Thoracic aorta (tissue), 2 donors: Measurements from ENCODE around the gene BCL7C. TPM values are rescaled to one million over a fixed set of nuclear protein-coding genes. Genes with fewer than 3 reads are reported as not detected.

Source experiments
- ATAC-seq: fragments of 150-250 bp; one replicate; pipeline ENCODE4 v1.8.0; 2017; ENCODE audit warnings: low read depth; ENCODE audit not compliant: insufficient number of reproducible peaks, low FRiP score
- DNase-seq: peaks from one replicate; pipeline ENCODE4 v3.0.0-alpha.2; 2020; ENCODE audit warnings: low spot score
- H3K27ac ChIP-seq, 2 donors: fragments of 200-600 bp; sonication (generic); 1 replicate in 1 of 2; 2 replicates in 1 of 2; pipeline ENCODE4 v1.5.1; 2016; ENCODE audit warnings: mild to moderate bottlenecking in 2 of 2, moderate library complexity in 2 of 2
- H3K27me3 ChIP-seq: fragments of 200-600 bp; sonication (generic); replicated peaks from 2 replicates; pipeline ENCODE4 v1.6.0; 2016; ENCODE audit warnings: mild to moderate bottlenecking; ENCODE audit not compliant: insufficient read depth
- H3K36me3 ChIP-seq: fragments of 200-600 bp; sonication (generic); one replicate; pipeline ENCODE4 v1.5.1; 2016
- H3K4me1 ChIP-seq, 2 donors: fragments of 200-600 bp; sonication (generic); 1 replicate in 1 of 2; 2 replicates in 1 of 2; pipeline versions ENCODE4 v1.5.1 to v1.6.0; 2016; ENCODE audit warnings: low read depth in 2 of 2, mild to moderate bottlenecking in 1 of 2; ENCODE audit not compliant: control insufficient read depth in 1 of 2
- H3K4me3 ChIP-seq: fragments of 200-600 bp; sonication (generic); 2 replicates; pipeline ENCODE4 v1.5.1; 2016; ENCODE audit warnings: mild to moderate bottlenecking
- H3K9me3 ChIP-seq: fragments of 200-600 bp; sonication (generic); 2 replicates; pipeline ENCODE4 v1.5.1; 2016
- total RNA-seq, 2 donors: library from RNA; depleted of rRNA; stranded (reverse); fragments of >200 nt; gene quantifications; one replicate each; pipeline versions ENCODE4 v1.1.0 to v1.2.3, GENCODE V29; 2016
- TF ChIP-seq, protein P1 (sequence below): fragments of 200-600 bp; sonication (generic); IDR thresholded peaks from one replicate; pipeline ENCODE4 v1.5.1; 2019; ENCODE audit warnings: antibody characterized with exemption

The BCL7C gene
- total RNA-seq, 2 donors from 2014 or later: 35.6 to 55.2 TPM

DNA sequence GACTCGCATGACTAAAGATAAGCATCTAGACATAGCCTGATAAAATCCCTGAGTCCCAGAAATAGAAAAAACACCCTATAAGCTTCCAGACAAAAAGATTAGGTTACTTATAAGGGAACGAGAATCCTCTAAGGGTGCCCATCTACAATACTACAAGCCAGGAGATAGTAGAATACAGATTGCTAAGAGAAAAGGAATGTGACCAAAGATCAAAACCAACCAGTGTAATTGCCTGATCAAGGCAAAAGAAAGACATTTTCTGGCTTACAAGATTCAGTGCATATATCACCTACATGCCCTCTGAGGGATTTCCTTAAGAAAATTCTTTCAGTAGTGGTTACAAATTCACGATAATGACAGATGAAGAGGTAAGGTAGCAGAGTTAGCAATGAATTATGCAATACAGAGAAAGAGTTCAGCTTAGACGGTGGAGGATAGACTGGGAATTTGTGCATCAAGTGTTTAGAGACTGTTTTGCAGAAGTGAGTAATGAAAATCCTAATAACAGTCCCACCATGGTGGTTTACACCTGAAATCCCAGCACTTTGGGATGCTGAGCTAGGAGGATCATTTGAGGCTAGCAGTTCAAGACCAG, 35.0 kb downstream of the BCL7C start:
- no peak overlapping the region for H3K27ac ChIP-seq
- H3K9me3 ChIP-seq: no peaks in the 10 kb centered on the region
- H3K4me1 ChIP-seq: no peaks in the 10 kb centered on the region
- DNase-seq: no peak
- H3K4me3 ChIP-seq: no peak overlapping the region
- TF ChIP-seq, protein P1, sequence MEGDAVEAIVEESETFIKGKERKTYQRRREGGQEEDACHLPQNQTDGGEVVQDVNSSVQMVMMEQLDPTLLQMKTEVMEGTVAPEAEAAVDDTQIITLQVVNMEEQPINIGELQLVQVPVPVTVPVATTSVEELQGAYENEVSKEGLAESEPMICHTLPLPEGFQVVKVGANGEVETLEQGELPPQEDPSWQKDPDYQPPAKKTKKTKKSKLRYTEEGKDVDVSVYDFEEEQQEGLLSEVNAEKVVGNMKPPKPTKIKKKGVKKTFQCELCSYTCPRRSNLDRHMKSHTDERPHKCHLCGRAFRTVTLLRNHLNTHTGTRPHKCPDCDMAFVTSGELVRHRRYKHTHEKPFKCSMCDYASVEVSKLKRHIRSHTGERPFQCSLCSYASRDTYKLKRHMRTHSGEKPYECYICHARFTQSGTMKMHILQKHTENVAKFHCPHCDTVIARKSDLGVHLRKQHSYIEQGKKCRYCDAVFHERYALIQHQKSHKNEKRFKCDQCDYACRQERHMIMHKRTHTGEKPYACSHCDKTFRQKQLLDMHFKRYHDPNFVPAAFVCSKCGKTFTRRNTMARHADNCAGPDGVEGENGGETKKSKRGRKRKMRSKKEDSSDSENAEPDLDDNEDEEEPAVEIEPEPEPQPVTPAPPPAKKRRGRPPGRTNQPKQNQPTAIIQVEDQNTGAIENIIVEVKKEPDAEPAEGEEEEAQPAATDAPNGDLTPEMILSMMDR: no peak
- no peaks in the 10 kb centered on the region for H3K27me3 ChIP-seq
- peaks cover 4% of the 10 kb centered on the region for H3K36me3 ChIP-seq
- no peak for ATAC-seq

- no peaks in the 10 kb centered on the region for H3K4me1 ChIP-seq
- H3K27me3 ChIP-seq: no peaks in the 10 kb centered on the region
- DNase-seq (no peak), ATAC-seq (no peak)
- H3K27ac ChIP-seq: no peak overlapping the region
- TF ChIP-seq, protein P1: no peak
- H3K36me3 ChIP-seq: peaks cover 4% of the 10 kb centered on the region
- H3K4me3 ChIP-seq: no peak overlapping the region
- H3K9me3 ChIP-seq: no peaks in the 10 kb centered on the region
Measured at GRCh38 chr16:30858111-30858495, 35.8 kb downstream of the BCL7C start.

DNA sequence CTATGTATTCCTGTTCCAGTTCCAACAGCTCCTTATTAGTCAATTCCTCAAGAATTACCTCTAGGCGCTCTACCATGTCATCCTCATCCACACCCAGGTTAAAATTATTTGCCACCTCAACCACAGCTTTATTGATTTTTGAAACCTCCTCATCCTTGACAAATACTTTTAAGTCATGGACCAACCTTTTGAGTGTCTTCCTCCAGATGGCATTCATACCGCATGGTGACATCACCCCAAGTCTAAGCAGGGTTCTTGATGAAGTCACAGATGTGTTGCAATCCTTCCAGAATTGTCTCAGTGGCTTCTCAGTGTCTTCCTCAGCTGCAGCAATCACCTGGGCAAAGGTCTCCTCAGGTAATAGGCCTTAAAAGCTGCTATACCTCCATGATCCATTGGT, 40.1 kb downstream of the BCL7C start:
- no peaks in the 10 kb centered on the region for H3K9me3 ChIP-seq
- ATAC-seq: no peak
- TF ChIP-seq, protein P1: no peak
- no peak overlapping the region for H3K4me3 ChIP-seq
- peaks cover 4% of the 10 kb centered on the region for H3K36me3 ChIP-seq
- no peaks in the 10 kb centered on the region for H3K4me1 ChIP-seq
- H3K27me3 ChIP-seq: no peaks in the 10 kb centered on the region
- no peak overlapping the region for H3K27ac ChIP-seq
- no peak for DNase-seq

- TF ChIP-seq, protein P1: no peak
- Histone ChIP-seq H3K27me3 (no peaks in the 10 kb centered on the region), H3K4me3 (no peak overlapping the region), H3K9me3 (no peaks in the 10 kb centered on the region), H3K36me3 (peaks cover under 1% of the 10 kb centered on the region), H3K4me1 (peaks cover 0 to 6% of the 10 kb centered on the region in 2 donors), H3K27ac (no peak overlapping the region)
- ATAC-seq (no peak), DNase-seq (no peak)
Measured at GRCh38 chr16:30850246-30850645, 43.6 kb downstream of the BCL7C start.

DNA sequence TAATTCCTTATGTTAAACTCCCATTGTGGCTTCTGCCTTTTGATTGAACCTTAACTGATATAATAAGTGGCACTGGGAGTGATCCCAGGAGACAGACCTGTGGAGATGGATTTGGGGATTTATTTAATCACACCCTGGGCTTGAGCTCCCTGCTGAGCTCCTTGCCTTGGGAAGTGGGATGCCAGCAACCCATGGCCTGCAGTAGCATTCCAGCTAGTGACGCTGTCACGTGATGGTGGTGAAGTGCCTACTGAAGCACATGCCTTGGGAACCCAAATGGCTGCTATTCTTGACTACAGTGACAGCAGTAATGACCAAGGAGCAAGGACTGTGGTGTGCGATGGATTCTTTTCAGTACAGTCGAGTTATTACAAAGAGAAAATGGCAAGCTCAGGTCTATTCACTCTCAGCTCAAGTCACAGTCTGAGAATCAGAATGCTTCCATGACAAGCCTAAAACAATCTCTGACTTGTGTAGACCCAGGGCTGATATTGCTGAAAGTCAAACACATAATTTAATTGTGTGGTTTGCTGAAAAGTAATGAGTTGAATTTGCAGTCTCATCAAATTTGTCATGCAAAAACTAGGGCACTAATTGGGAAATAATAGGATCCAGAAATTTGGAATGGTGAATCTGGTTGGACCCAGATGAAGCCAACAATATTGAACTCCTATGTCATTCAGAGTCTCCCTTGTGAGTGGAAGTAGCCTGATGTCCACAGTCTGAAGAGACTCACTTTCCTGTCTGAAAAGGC, 47.1 kb downstream of the BCL7C start:
- peaks cover 0 to 9% of the 10 kb centered on the region in 2 donors for H3K4me1 ChIP-seq
- DNase-seq (no peak), ATAC-seq (no peak)
- no peaks in the 10 kb centered on the region for H3K27me3 ChIP-seq
- no peak overlapping the region for H3K27ac ChIP-seq
- H3K4me3 ChIP-seq: no peak overlapping the region
- no peaks in the 10 kb centered on the region for H3K36me3 ChIP-seq
- H3K9me3 ChIP-seq: no peaks in the 10 kb centered on the region
- TF ChIP-seq, protein P1: no peak
